ENCODE measurements around the gene C1orf232.

DNA sequence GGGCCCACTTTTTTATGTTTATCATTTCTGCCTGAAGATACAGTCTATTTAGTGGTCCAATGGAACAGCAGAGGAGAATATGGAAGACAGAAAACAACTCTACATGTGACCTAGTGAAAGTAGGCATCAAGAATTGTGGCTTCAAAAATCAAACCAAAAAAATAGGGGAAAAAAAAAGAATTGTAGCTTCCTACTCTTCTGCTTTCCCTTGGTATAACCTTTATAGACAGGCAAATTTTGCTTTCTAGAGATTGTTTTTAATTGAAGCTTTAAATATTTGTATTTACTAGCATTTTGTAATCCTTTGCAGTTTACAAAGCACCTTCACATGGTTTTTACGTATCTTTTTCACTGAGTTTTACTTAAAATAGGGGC lies 42.8 kb downstream of the C1orf232 start:
- TF ChIP-seq EP300 (IDR thresholded peaks at IDR 0.05; ENCODE audit: low read depth) (no peak), POLR2A (IDR thresholded peaks at IDR 0.05) (no peak), POLR2AphosphoS5 (IDR thresholded peaks at IDR 0.05) (no peak)
- TF ChIP-seq, protein P1, sequence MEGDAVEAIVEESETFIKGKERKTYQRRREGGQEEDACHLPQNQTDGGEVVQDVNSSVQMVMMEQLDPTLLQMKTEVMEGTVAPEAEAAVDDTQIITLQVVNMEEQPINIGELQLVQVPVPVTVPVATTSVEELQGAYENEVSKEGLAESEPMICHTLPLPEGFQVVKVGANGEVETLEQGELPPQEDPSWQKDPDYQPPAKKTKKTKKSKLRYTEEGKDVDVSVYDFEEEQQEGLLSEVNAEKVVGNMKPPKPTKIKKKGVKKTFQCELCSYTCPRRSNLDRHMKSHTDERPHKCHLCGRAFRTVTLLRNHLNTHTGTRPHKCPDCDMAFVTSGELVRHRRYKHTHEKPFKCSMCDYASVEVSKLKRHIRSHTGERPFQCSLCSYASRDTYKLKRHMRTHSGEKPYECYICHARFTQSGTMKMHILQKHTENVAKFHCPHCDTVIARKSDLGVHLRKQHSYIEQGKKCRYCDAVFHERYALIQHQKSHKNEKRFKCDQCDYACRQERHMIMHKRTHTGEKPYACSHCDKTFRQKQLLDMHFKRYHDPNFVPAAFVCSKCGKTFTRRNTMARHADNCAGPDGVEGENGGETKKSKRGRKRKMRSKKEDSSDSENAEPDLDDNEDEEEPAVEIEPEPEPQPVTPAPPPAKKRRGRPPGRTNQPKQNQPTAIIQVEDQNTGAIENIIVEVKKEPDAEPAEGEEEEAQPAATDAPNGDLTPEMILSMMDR (IDR thresholded peaks at IDR 0.05) = no peak

Data from transverse colon (tissue), 4 donors.